Measurements from ENCODE around the gene PEAR1.

PEAR1 gene

DNA sequence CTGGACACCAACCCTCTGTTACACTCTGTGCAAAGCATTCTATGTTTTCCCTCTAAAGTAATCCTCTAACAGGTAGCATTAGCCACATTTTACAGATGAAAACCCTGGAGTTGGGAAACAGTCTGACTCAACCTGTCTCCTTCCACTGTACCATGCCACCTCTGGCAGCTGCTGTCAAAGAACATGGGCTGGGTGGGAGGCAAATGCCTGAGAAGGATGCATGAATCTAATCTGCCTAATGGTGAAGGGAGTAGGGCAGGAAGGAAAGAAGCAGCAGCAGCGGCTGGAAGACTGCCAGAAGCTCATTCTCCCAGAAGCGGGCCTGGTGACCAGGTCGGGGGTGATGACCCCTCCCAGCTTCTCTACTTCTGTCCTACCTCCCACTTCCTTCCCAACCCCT is 48.7 kb downstream of the PEAR1 start:
- DNase-seq = no peak

- no peak for DNase-seq
Measured at GRCh38 chr1:156942576-156942975, 49.1 kb downstream of the PEAR1 start.

DNA sequence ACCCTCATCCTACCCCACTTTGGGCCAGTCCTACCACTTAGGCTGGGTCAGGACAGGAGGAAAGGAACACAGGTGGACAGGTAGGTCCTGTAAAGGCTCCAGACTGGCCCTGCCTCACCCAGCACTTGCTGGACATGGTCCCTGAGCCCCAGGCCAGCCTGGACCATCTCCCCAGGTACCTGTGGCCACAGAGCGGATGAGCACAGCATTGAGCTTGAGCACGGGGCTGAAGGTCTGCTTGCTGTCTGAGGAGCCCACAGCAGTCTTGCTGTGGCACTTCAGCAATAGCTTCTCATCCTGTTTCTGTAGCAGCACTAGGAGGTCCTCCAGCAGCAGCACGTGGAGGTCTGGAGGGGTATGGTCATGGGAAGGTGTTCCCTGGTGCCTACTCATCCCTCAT is 50.2 kb downstream of the PEAR1 start:
- DNase-seq = no peak

DNA sequence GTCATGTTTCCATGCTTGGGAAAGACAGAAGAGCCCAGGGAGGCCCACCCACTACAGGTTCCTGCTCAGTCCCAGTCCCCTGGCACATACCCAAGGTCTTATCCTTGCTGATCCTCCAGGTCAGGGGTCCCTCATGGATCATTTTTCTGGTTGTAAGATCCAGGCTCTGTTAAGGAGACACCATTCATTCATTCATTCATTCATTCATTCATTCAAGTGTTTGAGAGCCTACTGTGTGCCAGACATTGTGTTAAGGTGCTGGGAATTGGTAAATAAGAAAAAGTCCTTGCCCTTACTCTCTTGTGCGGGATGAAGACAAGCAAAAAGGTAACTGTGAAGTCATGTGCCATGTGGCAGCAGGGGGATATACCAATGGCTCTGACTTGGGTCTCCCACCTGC is 50.8 kb downstream of the PEAR1 start:
- no peak for DNase-seq

- DNase-seq = no peak
Measured at GRCh38 chr1:156944848-156945247, 51.3 kb downstream of the PEAR1 start.

GRCh38 chr1:156945881-156946661 is 52.6 kb downstream of the PEAR1 start:
- no peak for DNase-seq

GRCh38 chr1:156947127-156947526 is 53.6 kb downstream of the PEAR1 start:
- no peak for DNase-seq

DNA sequence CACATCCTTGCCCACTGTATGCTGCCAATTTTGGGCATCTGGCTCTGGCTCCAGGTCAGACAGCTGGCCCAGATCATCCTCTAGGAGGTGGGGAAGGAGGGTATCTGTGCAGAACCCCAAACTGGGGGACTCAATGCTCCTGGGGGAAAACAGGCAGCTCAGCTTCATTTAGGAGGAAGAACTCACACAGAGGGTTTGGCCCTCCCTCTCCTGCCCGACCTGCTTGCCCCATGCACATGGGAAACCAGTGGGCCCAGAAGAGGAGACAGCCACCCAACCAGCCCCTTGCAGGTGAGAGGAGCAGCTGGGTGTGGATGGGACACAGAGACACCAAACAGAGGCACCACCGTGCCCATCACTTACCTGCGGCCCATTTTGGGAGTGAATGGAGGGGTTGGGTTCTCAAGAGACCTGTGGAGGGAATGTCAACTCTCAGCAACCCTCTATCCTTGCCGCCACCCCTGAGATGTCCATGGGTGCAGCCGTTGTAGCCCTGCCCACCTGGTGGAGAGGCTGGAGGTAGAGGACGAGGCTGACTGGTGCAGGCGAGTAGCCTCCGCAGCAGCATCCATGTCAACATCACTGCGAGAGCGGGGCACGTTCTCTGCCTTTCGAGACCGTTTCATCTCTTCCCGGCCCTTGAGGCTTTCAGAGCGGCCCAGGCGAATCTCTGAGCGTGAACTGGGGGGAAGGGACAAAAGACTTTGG is 54.5 kb downstream of the PEAR1 start:
- DNase-seq = no peak

- DNase-seq = no peak
Measured at GRCh38 chr1:156948708-156949107, 55.2 kb downstream of the PEAR1 start.

GRCh38 chr1:156949127-156949526 is 55.6 kb downstream of the PEAR1 start:
- no peak for DNase-seq

DNA sequence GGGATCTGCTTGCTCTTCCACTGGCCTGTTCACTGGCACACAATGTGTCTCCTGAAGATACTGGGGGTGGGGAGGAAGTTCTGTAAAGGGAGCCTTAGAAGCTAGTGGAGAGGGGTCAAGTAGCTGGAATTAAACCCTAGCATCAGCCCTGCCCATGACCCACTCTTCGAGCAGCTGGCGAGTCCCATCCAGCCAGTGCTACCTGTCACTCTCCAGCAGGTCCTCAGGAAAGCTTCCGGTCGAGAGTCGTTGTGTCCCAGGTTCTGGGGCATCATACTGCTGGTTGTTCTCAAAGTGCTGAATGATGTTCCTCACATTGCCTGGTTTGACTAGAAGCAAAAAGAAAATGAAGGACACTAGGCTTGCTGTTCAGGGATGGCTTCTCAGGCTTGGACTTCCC is 57.9 kb downstream of the PEAR1 start:
- no peak for DNase-seq

GRCh38 chr1:156953571-156953970 is 60.1 kb downstream of the PEAR1 start:
- no peak for DNase-seq

GRCh38 chr1:156956333-156956732 is 62.8 kb downstream of the PEAR1 start:
- no peak for DNase-seq

GRCh38 chr1:156957634-156958033 is 64.1 kb downstream of the PEAR1 start:
- DNase-seq = no peak

- DNase-seq = no peak
Measured at GRCh38 chr1:156958247-156958714, 64.8 kb downstream of the PEAR1 start.

GRCh38 chr1:156959414-156959813 is 65.9 kb downstream of the PEAR1 start:
- DNase-seq = no peak

- DNase-seq = no peak
Measured at GRCh38 chr1:156959925-156960324, 66.4 kb downstream of the PEAR1 start.

- DNase-seq = no peak
Measured at GRCh38 chr1:156961709-156962108, 68.2 kb downstream of the PEAR1 start.

- DNase-seq = no peak
Measured at GRCh38 chr1:156963621-156964020, 70.1 kb downstream of the PEAR1 start.

GRCh38 chr1:156964441-156964840 is 70.9 kb downstream of the PEAR1 start:
- DNase-seq = no peak

All from cerebellar nuclear complex (tissue), 1 donor.